NCI-H2196 treated with DMSO at 0.1 percent for 48 hours (cell line): ENCODE results near the gene MRNIP.
"Not testable (repeated sequence)": the region's sequence is repeated elsewhere in the genome, so short reads cannot be mapped to it uniquely, and the experiment has no call there.

ENCODE experiments used
- DNase-seq: peaks from one replicate; lab custom pipeline; 2025; ENCODE audit not compliant: unreplicated experiment; lab: John Stamatoyannopoulos, UW

MRNIP gene

GRCh38 chr5:179872055-179872827, 13.6 kb upstream of the MRNIP start:
- no peak for DNase-seq

DNA sequence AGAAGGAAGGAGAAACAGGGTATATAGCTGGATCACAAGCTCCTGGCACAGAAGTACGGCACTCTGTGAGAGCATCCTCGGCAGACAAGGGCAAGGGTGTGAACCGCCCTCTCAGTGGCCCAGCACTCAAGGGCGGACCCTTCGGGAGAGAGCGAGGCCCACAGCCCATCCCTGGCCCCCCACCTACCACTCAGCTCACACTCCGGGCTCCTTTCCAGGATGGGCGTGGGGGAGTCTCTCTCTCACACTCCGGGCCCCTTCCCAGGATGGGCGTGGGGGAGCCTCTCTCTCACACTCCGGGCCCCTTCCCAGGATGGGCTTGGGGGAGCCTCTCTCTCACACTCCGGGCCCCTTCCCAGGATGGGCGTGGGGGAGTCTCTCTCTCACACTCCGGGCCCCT, 12.9 kb upstream of the MRNIP start:
- DNase-seq: not testable (repeated sequence)

DNA sequence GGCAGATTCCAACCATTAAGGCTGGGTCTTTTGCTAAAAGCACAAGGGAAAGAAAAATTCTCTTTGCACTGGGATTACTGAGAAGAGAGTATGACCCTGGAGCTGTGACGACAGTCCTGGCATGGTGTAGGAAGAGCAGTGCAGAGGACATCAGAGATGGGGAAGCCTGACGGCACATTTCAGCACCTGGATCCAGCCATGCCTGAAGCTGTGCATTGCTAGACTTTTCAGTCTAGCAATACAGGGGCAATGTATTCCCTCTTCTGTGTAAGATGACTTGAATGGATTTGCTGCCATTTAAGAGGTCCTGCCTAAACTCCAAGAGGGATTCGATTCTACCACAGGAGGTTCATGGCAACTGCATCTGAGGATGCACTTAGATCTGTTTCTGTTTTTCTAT, 12.3 kb upstream of the MRNIP start:
- no peak for DNase-seq

DNA sequence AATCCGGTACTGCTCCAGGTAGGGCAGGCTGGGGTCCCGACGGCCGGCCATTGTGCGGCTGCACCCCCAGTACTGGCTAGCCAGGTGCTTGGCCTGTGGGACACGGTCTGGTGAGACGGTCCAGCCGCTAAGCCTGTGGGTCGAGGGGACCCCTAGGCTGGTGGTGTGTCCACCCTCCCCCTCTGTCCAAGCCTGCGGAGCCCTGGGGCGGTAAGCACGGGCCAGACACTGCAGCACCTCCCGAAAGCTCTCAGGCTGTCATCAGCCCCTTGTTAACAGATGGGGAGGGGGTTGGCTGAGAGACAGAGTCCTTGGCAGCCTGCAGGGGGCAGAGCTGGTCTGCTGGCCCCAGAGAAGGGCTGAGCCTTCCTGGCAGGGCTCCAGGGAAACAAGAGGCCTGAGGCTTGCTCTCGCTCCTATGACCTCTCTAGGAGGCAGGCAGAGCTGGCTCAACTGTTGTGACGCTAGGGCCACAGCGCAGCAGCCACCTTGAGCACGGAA, 11.8 kb upstream of the MRNIP start:
- peak; percentile 67 for DNase-seq

DNA sequence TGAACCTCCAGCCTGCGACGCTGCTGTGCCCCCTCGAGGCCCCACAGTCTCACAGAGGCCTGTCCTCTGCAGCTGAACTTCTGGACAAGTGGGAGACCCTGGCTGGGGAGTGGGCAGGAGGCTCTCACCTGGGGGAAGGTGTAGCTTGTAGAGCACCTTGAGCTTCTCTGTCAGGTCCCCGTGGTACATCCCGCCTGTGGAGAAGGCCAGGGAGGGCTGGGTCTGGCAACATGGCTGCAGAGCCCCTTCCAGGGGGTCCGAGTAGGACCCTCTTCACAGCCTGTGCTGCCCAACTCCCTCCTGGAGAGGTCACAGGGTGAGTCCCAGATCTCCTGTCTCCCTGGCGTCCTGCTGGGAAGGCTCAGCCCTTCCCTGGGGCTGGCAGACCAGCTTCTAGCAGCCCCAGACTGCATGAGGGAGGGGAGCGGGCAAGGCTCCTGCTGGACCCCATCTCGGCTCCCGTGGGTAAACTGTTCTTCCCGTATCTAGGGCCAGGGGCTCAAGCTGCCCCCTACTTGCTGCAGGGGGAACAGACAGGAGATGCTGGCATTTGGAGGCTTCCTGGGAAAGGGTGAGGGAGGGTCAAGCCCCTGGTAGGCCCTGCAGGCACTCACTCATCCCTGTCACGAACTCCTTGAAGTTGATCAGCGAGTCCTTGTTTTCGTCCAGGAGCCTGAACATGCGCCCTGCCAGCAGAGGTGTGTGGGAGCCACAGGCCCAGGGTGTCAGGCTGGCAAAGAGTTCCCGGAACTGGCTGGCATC, 11.2 kb upstream of the MRNIP start:
- no peak for DNase-seq

- DNase-seq: no peak
Observed at GRCh38 chr5:179869101-179869500, 10.5 kb upstream of the MRNIP start.

- no peak for DNase-seq
Observed at GRCh38 chr5:179868541-179868940, 9.9 kb upstream of the MRNIP start.

DNA sequence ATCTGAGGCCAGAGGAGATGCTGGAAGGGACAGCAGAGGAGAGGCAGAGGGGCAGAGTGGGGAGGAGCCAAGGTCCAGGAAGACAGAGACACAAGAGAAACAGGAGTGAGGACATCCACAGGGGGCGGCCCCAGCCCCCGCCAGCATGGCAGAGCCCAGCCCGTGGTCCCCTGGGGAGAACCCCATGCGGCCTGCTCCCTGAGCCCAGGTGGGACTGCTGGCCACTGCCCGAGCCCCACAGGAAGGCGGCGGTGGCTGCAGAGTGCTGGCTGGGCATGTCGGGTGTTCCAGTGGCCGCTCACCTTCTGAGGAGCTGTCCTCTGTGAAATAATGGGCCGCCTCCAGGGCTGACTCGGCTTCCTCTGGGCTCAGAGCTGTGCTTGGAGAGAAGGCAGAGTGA, 8.9 kb upstream of the MRNIP start:
- DNase-seq: no peak

GRCh38 chr5:179867079-179867465, 8.5 kb upstream of the MRNIP start:
- DNase-seq: no peak

DNA sequence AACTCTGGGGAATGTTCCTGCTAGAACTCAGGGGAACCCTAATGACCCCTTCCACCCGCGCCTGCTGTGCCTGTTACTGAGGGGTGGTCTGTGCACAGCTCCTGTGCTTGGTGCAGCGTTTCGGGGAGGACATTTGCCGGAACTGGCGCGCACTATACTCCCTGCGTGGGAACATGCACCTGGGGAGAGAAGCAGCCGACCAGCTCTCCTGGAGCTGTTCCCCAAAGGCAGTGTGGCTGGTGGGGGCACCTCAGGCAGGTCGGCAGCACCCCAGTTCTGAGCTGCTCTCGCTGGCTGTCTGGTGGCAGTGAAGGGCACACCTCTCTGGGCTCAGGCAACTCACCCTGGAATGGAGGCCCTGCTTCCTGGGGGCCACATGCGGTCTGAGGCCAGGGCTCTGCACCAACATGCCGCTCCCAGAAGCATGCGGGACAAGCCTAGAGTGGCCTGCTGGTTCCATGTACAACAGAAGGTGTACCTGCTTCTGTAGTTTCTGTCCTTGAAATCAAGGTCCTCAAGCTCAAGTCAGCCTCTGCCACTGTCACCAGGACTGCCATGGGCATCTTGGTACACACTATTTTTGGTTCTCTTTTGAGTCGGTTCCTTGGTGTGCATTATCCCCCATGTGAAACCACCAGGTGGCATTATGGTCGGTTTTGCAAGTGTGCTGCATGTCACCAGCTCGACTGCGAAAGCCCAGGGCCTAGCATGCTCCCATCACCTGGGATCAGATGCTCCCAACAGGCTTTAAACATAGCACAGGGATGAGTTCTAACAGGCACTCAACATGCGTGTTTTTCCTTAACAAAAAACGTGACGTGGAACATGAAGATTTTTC, 7.8 kb upstream of the MRNIP start:
- DNase-seq: no peak

DNA sequence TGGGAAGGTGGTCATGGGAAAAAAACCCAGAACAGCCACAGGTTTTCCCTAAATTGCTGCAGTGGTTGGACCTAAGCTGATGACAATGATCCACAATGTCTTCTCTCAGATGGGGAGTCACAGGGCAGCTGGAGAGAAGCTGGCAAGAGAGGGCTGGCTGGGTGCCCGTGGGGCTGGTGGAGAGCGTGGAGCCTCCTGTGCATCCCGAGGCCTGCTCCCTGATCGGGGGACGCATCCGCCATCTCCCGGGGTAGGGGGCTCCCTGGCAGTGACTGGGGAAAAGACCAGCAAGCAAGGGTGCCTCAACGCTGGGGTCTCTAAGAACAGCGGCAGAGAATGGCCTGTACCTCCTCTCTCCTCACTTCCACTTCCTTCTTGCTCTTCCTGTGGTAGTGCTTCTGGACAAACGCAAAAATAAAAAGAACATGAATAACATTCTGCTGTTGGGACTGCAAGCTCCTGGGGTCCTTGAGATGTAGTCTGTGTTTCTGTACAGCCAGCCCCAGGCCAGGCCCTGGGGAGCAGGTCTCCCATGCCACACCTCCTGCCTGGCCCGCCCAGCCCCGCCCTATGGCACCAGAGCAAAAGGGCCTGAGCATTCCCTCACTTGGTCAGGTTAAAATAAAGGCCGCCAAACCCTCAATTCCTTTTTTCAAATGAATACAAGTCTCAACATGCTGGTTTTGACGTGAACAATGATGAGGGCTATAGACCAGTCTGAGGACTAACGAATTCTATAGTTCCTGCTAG, 7.0 kb upstream of the MRNIP start:
- DNase-seq: no peak

DNA sequence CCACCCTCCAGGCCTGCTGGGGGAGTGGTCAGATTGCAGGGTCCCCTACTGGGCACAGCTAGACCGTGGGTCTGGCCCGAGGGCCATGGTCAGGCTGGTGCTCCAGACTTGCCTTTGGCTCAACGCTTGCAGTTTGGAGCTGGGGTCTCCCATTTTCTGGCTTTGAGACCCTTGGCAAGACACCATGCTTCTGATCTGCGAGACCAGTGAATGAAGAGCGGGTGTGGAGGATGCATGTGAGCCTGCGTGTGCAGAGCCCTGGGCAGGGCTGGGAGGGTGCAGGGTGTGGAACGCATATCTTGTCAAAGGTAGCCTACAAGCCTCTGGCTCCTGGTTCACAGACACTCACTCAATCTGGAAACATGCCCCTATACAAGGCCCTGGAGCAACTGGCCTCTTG, 6.1 kb upstream of the MRNIP start:
- no peak for DNase-seq

- DNase-seq: no peak
Observed at GRCh38 chr5:179863449-179864085, 5.0 kb upstream of the MRNIP start.

DNA sequence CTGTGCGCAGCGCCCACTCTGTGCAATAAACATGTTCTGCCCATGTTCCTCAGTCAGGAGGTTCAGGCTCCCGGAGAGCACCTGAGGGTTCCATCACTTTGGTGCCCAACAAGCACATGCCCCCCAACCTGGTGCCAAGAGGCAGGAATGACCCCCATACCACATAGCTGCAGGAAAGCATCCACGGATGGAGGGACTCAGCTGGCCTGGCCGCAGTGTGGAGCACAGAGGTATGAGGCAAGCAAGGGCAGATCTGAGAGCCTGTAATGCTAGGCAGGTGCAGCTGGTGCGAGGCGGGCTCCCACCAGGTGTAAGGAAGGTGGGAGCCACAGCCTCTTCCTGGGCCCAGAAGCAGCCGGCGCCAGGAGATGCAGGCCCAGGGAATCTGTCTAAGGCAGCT, 4.3 kb upstream of the MRNIP start:
- no peak for DNase-seq

- no peak for DNase-seq
Observed at GRCh38 chr5:179862296-179862695, 3.7 kb upstream of the MRNIP start.

DNA sequence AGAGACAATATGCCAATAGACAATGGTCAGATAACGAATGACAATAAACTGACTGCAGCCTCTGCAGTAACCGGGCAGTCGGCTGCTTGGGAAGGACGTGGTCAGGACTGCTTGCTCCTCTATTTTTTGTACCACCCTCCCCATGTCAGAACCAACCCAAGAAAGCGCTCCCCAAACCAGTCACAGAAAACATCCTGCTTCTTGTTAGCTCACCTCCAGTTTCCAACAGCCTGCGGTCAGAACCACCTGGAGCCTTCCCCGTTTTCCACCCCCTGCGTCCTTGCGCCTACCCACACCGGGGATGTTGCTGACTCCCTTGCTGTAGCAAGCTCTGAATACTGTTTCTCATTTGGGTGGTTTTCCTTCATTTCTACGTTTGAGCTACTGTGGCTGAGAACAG, 1.7 kb upstream of the MRNIP start:
- DNase-seq: no peak

DNA sequence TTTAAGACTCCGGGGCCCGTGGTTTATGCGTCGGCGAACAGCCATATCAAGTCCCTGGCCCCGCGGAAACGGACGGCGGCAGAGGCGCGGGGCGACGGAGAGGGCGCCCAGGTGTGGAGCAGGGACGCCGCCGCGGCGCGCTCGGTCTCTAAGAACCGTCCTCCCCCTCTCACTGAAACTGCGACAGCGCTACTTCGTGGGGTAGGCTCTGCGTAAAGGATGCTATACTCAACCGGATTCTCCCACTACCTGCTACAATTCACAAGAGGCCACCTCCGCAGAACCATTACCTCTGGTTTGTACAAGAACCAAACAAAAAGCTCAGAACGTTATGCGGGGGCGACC, 404 bp downstream of the MRNIP start:
- no peak for DNase-seq

DNA sequence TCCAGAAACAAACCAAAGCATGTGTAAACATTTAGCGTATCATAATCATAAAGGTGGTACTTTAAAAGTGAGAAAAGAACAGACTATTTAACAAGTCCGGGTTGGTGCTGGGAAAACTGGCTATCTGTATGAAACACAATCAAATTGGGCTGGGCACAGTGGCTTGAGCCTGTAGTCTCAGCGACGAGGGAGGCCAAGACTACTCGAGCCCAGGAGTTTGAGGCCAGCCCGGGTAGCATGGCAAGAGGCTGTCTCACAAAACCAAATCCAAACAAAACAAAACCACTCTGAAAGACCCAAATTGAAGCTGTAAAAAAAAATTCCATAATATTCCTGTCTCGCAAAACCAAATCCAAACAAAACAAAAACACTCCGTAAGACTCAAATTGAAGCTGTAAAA, 4.3 kb downstream of the MRNIP start:
- no peak for DNase-seq

DNA sequence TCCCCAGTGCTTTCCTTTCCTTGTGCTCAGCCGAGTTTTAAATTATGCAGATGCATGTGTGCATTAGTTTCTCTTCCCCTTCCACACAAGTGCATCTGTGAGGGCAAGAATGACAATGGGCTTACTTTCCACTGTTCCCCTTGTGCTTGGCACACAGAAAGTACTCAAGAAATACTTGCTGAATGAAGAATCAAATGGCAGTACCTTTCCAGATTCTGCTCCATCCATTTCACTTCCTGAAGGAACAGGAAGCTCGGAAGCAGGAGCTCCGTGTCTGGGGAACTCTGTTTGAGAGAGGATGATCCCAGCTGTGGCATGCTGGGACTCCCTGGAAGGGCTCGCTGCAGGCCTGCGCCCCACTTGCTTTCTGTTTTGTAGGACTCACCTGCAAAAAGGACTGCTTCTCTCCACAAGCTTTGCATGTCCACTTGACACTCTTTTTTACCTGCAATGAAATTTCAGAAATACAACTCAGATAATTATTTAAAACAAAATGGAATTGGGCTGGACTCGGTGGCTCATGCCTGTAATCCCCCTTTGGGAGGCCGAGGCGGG, 5.5 kb downstream of the MRNIP start:
- DNase-seq: no peak

DNA sequence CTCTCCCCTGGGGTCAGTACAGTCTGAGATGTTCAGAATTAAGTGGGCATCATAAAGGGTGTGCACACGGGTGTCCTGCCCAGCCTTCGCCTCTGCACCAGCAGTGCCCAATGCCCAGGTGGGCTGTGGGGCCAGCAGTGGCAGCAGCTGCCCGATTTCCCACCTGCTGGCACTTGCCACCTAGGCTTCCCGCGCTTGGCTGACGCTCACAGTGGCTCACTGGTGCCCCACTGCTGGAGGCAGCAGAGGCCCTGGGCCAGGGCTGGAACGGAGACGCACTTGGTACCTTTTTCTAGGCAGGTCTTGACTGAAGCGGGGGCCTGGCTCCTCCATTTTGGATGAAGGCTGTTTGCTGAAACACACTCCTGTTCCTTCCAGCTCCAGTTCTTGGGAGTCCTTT, 17.0 kb downstream of the MRNIP start:
- no peak for DNase-seq
